CD4-positive, alpha-beta T cell (primary cell): ENCODE data around the gene SET. TPM values are rescaled to one million over a fixed set of nuclear protein-coding genes. Genes with fewer than 3 reads are reported as not detected.

Experiments
- ATAC-seq: fragments of 200-7000 bp; cut with Tn5 transposase; one replicate; pipeline ENCODE4 v1.10.0; 2022; ENCODE audit warnings: mild to moderate bottlenecking; ENCODE audit not compliant: poor library complexity
- CTCF ChIA-PET: fragments of 350-600 bp; sonication (Branson Sonifier 250); formaldehyde crosslinking; loops from one replicate; lab custom pipeline; 2021; ENCODE audit warnings: antibody characterized with exemption, inconsistent platforms; lab: Charles Lee
- POLR2A ChIA-PET: fragments of 350-600 bp; sonication (Branson Sonifier 250); formaldehyde crosslinking; loops from one replicate; lab custom pipeline; 2021; ENCODE audit warnings: antibody characterized with exemption, inconsistent platforms; lab: Charles Lee
- DNase-seq, 14 experiments: peaks; one replicate each; pipeline ENCODE4 v3.0.0-alpha.2; 2013 to 2020; ENCODE audit warnings: mixed read lengths in 2 of 14
- H3K27ac ChIP-seq, 2 donors: one replicate each; pipeline versions ENCODE4 v1.5.1 to v1.7.0; 2013; ENCODE audit warnings: low read length in 2 of 2, low read depth in 1 of 2, mild to moderate bottlenecking in 1 of 2
- H3K27me3 ChIP-seq, 2 experiments: 1 replicate in 1 of 2; 2 replicates in 1 of 2; pipeline versions ENCODE4 v1.6.1 to v1.7.0; 2013; ENCODE audit warnings: low read length in 2 of 2, control low read depth in 1 of 2, mild to moderate bottlenecking in 1 of 2, moderate library complexity in 1 of 2; ENCODE audit not compliant: insufficient read depth in 2 of 2, control insufficient read depth in 1 of 2
- H3K36me3 ChIP-seq: one replicate; pipeline ENCODE4 v1.6.1; 2013; ENCODE audit warnings: low read length, control low read depth; ENCODE audit not compliant: insufficient read depth
- H3K4me1 ChIP-seq: one replicate; pipeline ENCODE4 v1.6.1; 2013; ENCODE audit warnings: low read length, control low read depth; ENCODE audit not compliant: insufficient read depth
- H3K4me3 ChIP-seq: one replicate; pipeline ENCODE4 v1.5.1; 2013; ENCODE audit warnings: mild to moderate bottlenecking, low read length, moderate library complexity
- H3K9me3 ChIP-seq, 2 experiments: 1 replicate in 1 of 2; 2 replicates in 1 of 2; pipeline versions ENCODE4 v1.6.1 to v1.7.0; 2013; ENCODE audit warnings: low read length in 2 of 2, mild to moderate bottlenecking in 2 of 2, control low read depth in 1 of 2, moderate library complexity in 1 of 2; ENCODE audit not compliant: control insufficient read depth in 1 of 2, insufficient read depth in 1 of 2
- H3K27ac Mint-ChIP-seq: one replicate; pipeline ENCODE4 v1.8.0; 2020; ENCODE audit warnings: mixed read lengths
- H3K27me3 Mint-ChIP-seq: one replicate; pipeline ENCODE4 v1.8.0; 2021; ENCODE audit warnings: mixed read lengths
- H3K36me3 Mint-ChIP-seq: one replicate; pipeline ENCODE4 v1.8.0; 2021; ENCODE audit warnings: low read depth, mixed read lengths
- H3K4me1 Mint-ChIP-seq: one replicate; pipeline ENCODE4 v1.8.0; 2021; ENCODE audit warnings: low read depth, mixed read lengths
- H3K4me3 Mint-ChIP-seq: one replicate; pipeline ENCODE4 v1.8.0; 2020; ENCODE audit warnings: mild to moderate bottlenecking, mixed read lengths
- H3K9me3 Mint-ChIP-seq: one replicate; pipeline ENCODE4 v1.8.0; 2020; ENCODE audit warnings: mixed read lengths
- CTCF ChIP-seq: fragments of 200-600 bp; IDR thresholded peaks from one replicate; pipeline ENCODE4 v1.8.0; 2022; ENCODE audit warnings: antibody characterized with exemption, mild to moderate bottlenecking
- intact Hi-C, 2 experiments: fragments of 100-400 bp; cut with DNase I in 1 of 2; cut with micrococcal nuclease in 1 of 2; formaldehyde crosslinking; loops; one replicate each; pipeline versions ENCODE4 v1.15.1 to v1.9.0; 2023 to 2025; cut with DNase I, micrococcal nuclease
- total RNA-seq, 174 experiments: library from RNA in 2 of 174; stranded (reverse) in 2 of 174; gene quantifications; one replicate each; pipeline ENCODE4 v1.2.3 and lab custom pipeline; 2021 to 2026

Gene SET
- total RNA-seq, 2 experiments from 2014 or later = 228 to 241 TPM

GRCh38 chr9:128729766-128730517 lies 40.9 kb downstream of the SET start:
- peaks cover 37% of the 10 kb centered on the region for H3K36me3 ChIP-seq
- Mint-ChIP-seq H3K4me3 (no peak overlapping the region), H3K36me3 (peaks cover 20% of the 10 kb centered on the region), H3K9me3 (no peaks in the 10 kb centered on the region), H3K4me1 (peaks cover 7% of the 10 kb centered on the region), H3K27ac (no peak overlapping the region), H3K27me3 (no peaks in the 10 kb centered on the region)
- peaks cover 34% of the 10 kb centered on the region for H3K4me1 ChIP-seq
- H3K27me3 ChIP-seq = no peaks in the 10 kb centered on the region
- intact Hi-C loops = loop anchor here in 1 of 2 experiments (10.0 kb wide), 1 partner anchor 45 kb away; the partner anchor contains the start of gene ZER1
- H3K9me3 ChIP-seq = no peaks in the 10 kb centered on the region
- CTCF ChIA-PET = no interaction called here
- no peak for TF ChIP-seq CTCF
- POLR2A ChIA-PET = interaction anchor here (0.6 kb wide), 1 partner anchor 29 kb away, joined by 3 read pairs; no protein-coding TSS in a partner anchor
- H3K4me3 ChIP-seq = no peak overlapping the region
- ATAC-seq (no peak), DNase-seq (peak in 1 of 14 experiments; percentile 12)
- no peak overlapping the region for H3K27ac ChIP-seq

- Mint-ChIP-seq H3K9me3 (no peaks in the 10 kb centered on the region), H3K4me3 (no peak overlapping the region), H3K27ac (no peak overlapping the region), H3K4me1 (no peaks in the 10 kb centered on the region), H3K27me3 (no peaks in the 10 kb centered on the region), H3K36me3 (peaks cover 26% of the 10 kb centered on the region)
- Histone ChIP-seq H3K9me3 (no peaks in the 10 kb centered on the region), H3K36me3 (peaks cover 38% of the 10 kb centered on the region), H3K4me1 (peaks cover 23% of the 10 kb centered on the region), H3K27ac (no peak overlapping the region), H3K27me3 (no peaks in the 10 kb centered on the region), H3K4me3 (no peak overlapping the region)
- no peak for DNase-seq
- TF ChIP-seq CTCF = no peak
- CTCF ChIA-PET = no interaction called here
- POLR2A ChIA-PET = no interaction called here
- intact Hi-C loops = no loop called here
- ATAC-seq = no peak
Observed at GRCh38 chr9:128731093-128731492, 42.1 kb downstream of the SET start.

- CTCF ChIA-PET = no interaction called here
- Mint-ChIP-seq H3K36me3 (peaks cover 26% of the 10 kb centered on the region), H3K27me3 (no peaks in the 10 kb centered on the region), H3K9me3 (no peaks in the 10 kb centered on the region), H3K27ac (no peak overlapping the region), H3K4me1 (no peaks in the 10 kb centered on the region), H3K4me3 (no peak overlapping the region)
- Histone ChIP-seq H3K36me3 (peaks cover 38% of the 10 kb centered on the region), H3K4me3 (no peak overlapping the region), H3K27me3 (no peaks in the 10 kb centered on the region), H3K27ac (no peak overlapping the region), H3K9me3 (no peaks in the 10 kb centered on the region), H3K4me1 (peaks cover 19% of the 10 kb centered on the region)
- POLR2A ChIA-PET = no interaction called here
- intact Hi-C loops = no loop called here
- no peak for TF ChIP-seq CTCF
- ATAC-seq (no peak), DNase-seq (no peak)
Observed at GRCh38 chr9:128731691-128732090, 42.7 kb downstream of the SET start.
